ENCODE data around the gene ATP10A.
A peak's percentile ranks its signal among the peaks of the same experiment; 100 is the strongest.
"Not testable (repeated sequence)": the region's sequence is repeated elsewhere in the genome, so short reads cannot be mapped to it uniquely, and the experiment has no call there.

The ATP10A gene

GRCh38 chr15:25858952-25859760 lies 4.0 kb downstream of the ATP10A start:
- no peak for DNase-seq

DNA sequence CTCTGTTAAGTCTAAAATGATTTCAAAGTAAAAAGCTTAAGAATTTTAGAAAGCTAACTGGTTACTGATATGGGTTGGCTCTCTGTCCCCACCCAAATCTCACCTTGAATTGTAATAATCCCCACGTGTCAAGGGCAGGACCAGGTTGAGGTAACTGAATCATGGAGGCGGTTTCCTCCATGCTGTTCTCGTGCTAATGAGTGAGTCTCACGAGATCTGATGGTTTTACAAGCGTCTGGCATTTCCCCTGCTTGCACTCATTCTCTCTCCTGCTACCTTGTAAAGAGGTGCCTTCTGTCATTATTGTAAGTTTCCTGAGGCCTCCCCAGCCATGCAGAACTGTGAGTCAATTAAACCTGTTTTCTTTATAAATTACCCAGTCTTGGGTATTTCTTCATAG lies 7.1 kb downstream of the ATP10A start:
- DNase-seq, result not testable (repeated sequence)

DNA sequence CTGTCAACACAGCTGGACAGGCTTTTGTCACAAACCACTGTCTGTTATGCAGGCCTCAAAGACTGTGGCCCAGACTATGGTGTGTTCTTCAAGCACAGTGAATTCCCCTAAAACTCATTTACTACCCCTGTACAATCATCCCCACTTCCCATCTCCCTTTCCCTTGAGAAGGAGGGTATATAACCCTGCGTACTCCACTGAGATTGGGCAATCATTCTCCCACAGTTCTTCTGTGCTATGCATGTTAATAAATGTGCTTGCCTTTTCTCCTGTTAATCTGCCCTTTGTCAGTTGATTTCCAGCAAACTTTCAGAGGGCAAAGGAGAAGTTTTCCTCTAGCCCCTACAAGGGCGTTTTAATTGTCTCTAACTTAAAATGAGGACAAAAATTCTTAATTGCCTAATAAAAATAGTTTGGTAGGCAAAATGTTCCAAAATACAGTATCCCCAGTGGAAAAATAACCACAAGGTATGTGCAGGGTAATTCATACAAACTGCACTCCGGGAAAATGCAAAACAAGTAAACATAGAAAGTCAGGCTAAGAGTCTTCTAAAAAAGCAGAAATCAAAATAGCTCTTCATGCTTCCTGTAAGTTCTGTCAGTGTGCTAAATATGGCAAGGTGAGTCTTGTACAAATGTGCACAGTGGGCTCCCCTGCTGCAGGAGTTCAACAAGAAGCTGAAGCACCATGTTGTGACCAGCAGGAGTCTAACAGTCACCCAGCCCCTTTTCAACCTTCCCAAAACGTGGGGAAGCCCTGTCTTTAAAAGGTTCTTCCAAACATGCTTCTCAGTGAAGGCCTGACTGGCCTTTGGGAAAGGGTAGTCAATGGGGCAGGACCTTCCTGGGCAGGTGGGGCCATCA lies 10.2 kb downstream of the ATP10A start:
- DNase-seq, result no peak

GRCh38 chr15:25852027-25852426 lies 11.1 kb downstream of the ATP10A start:
- no peak for DNase-seq

DNA sequence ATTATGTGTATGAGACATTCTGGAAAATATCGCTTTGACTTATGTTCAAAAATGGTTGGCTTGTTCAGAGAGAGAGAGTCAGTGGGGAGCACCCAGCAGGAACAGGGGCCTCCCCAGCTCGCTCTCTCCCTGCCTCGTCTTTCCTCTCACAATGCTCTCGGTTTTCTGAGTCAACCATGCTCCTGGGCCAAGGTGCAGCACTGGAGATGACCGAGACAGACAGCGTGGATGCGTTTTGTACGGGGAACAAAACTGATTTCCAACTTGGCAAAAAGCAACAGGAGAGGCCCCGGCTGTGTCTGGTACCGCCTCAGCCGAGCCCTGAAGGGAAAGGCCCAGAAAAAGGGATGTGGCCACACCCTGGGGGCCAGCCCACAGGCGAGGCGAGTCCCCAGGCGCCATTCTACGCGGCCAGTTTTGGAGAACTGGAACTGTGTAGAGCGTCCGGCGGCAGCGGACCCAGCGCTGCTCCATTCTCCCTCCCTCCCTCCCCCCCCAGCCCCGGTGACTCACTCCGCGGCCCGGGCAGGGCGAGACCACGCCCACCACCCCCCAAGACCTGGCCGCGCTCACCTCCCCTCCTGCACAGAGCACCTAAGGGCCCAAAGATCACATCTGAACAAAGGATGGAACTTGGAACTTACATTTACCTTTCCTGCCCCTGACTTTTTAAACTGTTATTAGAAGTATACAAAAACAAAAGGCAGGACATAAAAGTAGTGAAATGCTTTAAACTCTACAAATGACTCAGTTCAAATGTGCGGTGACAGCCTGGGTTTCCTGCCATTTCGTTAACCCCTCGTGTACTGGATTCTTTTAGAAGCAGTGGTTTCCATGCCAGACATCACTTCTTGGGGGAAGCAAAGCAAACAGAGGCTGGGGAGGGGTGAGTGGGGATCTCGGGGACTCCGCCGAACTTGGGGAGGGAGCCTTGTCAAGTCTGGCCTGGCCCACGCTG lies 12.7 kb downstream of the ATP10A start:
- DNase-seq, result peak; percentile 95

GRCh38 chr15:25849157-25849921 lies 13.8 kb downstream of the ATP10A start:
- peak; percentile 98 for DNase-seq

DNA sequence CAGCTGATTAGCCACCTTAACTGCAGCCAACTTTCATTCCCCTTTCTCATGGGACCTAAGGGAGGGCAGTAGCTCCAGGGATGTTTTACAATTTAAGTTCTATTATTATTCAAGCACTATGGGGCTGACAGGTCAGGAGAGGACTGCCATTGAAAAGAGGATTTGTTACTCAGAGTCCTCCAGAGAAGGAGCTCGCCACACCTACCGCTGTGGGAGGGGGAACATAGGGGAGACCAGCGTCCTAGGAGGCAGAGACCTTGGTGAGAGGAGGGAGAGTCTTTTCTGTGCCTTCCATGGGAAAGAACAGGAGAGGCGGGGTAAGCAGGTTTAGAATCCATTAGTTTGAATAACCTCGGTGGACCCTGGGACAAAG lies 14.4 kb downstream of the ATP10A start:
- no peak for DNase-seq

DNA sequence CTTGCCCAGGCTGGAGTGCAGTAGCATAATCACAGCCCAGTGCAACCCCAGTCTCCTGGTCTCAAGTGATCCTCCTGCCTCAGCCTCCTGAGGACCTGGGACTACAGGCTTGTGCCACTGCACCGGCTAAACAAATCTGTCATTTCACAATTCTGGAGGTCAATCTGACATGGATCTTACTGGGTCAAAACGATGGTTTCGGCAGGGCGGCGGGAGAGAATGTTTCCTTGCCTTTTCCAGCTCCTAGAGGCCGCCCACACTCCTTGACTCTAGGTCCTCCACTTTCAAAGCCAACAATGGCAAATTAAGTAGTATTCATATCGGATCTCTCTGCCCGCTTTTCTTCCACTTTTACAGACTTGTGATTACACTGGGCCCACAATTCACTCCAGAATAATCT lies 14.8 kb downstream of the ATP10A start:
- no peak for DNase-seq

- DNase-seq, result no peak
Observed at GRCh38 chr15:25847051-25847450, 16.1 kb downstream of the ATP10A start.

GRCh38 chr15:25846377-25846776 lies 16.8 kb downstream of the ATP10A start:
- no peak for DNase-seq

- DNase-seq, result no peak
Observed at GRCh38 chr15:25844981-25845680, 18.0 kb downstream of the ATP10A start.

DNA sequence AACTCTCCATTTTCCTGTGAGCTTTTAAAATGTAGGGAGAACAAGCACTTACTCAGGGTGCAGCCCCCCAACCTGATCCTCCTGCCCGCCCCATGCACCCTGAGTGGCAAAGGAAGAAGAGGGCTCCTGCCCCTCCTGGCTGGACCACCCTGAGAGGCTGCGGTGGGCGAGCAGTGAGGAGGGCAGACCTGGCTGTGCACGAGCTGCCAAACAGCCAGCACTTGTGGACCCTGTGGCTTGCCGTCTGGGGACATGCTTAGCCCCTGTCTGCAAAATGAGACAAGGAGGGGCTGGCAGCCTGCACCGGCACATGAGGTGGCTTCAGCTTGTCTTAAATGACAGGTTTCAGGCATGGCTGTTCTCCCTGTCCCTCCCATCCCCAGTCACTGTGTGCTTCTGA lies 18.6 kb downstream of the ATP10A start:
- DNase-seq, result no peak

GRCh38 chr15:25844076-25844475 lies 19.1 kb downstream of the ATP10A start:
- no peak for DNase-seq

DNA sequence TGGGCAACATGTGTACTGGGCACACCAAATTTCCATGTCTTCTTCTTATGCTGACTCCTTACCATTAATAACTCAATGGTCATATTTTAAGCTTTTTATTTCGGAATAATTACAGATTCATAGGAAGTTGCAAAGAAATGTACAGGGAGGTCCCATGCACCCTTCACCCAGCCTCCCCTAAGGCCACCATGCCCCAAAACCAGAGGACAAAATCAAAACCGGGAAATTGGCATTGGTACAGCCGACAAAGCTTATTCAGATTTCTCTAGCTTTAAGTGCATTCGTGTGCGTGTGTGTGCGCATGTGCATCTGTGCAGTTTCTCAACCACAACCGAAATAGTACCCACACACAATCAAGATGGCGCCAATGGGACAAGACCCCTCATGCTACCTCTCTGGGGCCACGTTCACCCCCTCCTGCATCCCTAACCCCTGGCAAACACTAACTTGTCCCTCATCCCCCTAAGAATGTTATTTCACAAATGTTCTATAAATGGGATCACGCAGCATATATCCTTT lies 23.4 kb downstream of the ATP10A start:
- no peak for DNase-seq

DNA sequence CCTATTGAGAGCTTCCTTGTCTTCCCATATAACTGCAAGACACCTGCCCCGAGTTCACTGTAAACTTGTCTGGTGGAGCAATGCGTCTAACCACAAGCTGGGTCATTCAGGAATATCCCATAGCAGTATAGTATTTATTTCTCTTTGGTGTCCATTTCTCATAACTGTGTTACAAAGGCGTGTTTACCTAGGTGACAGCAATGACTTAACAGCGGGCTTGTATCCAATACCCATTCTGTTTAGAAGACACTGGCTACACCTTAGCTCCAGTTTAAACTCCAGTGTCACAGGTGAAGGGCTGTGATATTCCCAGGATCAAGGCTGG lies 24.3 kb downstream of the ATP10A start:
- no peak for DNase-seq

DNA sequence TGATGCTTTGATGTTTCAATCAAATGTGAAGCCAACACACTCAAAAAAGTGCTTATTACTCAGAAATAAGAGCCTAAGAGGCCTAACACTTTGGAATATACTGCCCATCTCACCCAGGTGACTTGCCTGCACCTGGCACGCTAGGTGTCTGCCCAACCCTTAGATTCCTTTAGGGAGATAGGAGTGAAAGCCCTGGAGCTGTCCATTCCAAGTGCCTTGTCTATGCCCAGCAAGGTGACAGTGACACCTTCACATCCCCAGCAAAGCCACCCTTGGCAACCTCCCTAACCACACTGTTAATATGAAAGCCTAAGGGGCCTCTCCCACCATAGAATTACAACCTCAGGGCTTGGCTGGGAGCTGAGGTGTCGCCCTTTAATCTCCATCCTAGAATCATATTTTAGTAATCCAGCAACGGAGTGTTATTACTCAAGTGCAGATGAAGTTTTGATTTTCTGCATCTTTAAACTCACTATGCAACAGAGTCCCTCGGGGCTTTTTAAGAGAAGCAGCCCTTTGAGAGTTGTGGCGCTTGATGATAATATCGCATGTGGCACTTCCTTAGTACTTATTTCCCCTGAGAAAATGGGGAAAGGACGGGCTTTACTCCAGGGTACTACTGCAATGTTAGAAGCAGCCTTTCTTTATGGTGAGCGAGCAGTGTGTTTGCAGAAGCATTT lies 24.8 kb downstream of the ATP10A start:
- DNase-seq, result no peak

GRCh38 chr15:25832158-25832557 lies 31.0 kb downstream of the ATP10A start:
- DNase-seq, result peak; percentile 42

DNA sequence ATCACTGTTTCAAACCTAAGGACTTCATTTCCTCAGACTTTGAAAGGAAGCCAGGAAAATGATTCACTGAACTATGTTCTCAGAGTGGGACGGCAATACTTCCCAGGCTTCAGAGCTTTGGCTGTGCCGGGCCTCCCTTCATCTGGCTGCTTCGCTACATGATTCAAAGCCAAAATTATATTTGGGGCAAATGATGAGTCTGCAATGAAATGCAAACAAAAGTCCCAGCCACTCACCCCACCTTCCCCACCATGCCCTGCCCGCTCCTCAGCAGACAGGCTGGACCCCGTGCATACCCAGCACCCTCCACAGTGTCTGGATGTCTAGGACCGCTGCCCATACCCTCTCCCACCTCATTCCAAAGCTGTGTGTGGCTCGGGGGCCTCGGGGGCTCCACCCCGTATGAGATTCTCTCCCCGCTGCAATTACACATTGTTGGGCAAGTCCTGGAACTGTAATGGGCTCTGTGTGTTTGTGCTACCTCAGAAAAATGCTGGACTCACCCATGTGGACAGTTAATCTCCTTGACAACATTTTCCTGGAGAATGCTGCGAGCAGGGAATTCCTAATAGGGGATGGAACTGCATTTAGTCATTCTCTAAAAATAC lies 32.2 kb downstream of the ATP10A start:
- DNase-seq, result peak; percentile 100

DNA sequence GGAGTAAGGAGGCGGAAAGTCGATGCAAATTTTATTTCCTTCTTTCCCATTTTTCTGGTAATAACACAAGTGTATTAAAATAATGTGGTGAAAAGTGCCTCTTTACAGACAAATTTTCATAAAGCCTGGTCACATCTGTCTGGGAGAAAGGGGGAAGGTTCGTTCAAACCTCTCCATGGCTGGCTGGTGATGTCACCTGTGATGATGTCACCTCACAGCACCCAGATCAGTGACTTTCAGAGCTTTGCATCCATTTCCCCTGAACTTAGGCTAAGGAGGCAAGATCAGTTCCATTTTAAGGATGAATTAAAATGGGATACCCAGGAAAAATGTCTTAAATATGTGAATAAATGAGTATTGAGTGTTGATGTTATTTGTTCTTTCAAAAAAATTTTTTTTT lies 34.1 kb downstream of the ATP10A start:
- peak; percentile 64 for DNase-seq

GRCh38 chr15:25825207-25825606 lies 37.9 kb downstream of the ATP10A start:
- peak; percentile 55 for DNase-seq
